GM04503 (cell line): ENCODE data around the gene CAB39L.
A peak's percentile ranks its signal among the peaks of the same experiment; 100 is the strongest.

Experiments
- DNase-seq: peaks from one replicate; pipeline ENCODE4 v3.0.0-alpha.2; 2012; ENCODE audit warnings: low read depth

CAB39L gene

GRCh38 chr13:49443704-49444523 is at the start of gene CAB39L, which contains the start of gene SETDB2:
TSS of gene CAB39L (minus strand) at chr13:49444064. CDS start at chr13:49382910, 61,154 bp downstream.
TSS of gene SETDB2 (plus strand) at chr13:49444274. CDS start at chr13:49451894, 7,620 bp downstream.
- DNase-seq = peak; percentile 92

- DNase-seq = no peak
Observed at GRCh38 chr13:49488563-49488962, 44.7 kb upstream of the CAB39L start.

- DNase-seq = no peak
Observed at GRCh38 chr13:49481788-49482187, 37.9 kb upstream of the CAB39L start.

GRCh38 chr13:49476529-49476928 is 32.7 kb upstream of the CAB39L start:
- no peak for DNase-seq

GRCh38 chr13:49472186-49472585 is 28.3 kb upstream of the CAB39L start:
- DNase-seq = no peak

- no peak for DNase-seq
Observed at GRCh38 chr13:49466292-49466838, 22.5 kb upstream of the CAB39L start.

GRCh38 chr13:49464621-49465325 is 20.9 kb upstream of the CAB39L start:
- DNase-seq = peak; percentile 10

- no peak for DNase-seq
Observed at GRCh38 chr13:49464085-49464484, 20.2 kb upstream of the CAB39L start.

GRCh38 chr13:49459580-49459979 is 15.7 kb upstream of the CAB39L start:
- no peak for DNase-seq

- peak; percentile 45 for DNase-seq
Observed at GRCh38 chr13:49457221-49457620, 13.4 kb upstream of the CAB39L start.

- no peak for DNase-seq
Observed at GRCh38 chr13:49456156-49456555, 12.3 kb upstream of the CAB39L start.

- no peak for DNase-seq
Observed at GRCh38 chr13:49455007-49455398, 11.1 kb upstream of the CAB39L start.

- DNase-seq = peak; percentile 20
Observed at GRCh38 chr13:49454388-49455006, 10.6 kb upstream of the CAB39L start.

GRCh38 chr13:49453465-49453864 is 9.6 kb upstream of the CAB39L start:
- DNase-seq = no peak

GRCh38 chr13:49452725-49453457 is 9.0 kb upstream of the CAB39L start:
- DNase-seq = no peak

- DNase-seq = no peak
Observed at GRCh38 chr13:49450105-49450819, 6.4 kb upstream of the CAB39L start.

GRCh38 chr13:49448753-49449152 is 4.9 kb upstream of the CAB39L start:
- DNase-seq = no peak

- no peak for DNase-seq
Observed at GRCh38 chr13:49446473-49446872, 2.6 kb upstream of the CAB39L start.

- DNase-seq = peak; percentile 46
Observed at GRCh38 chr13:49444524-49445395, 896 bp upstream of the CAB39L start.

GRCh38 chr13:49443357-49443703 is 534 bp downstream of the CAB39L start:
- DNase-seq = peak; percentile 13
